Esophagus squamous epithelium (tissue), 4 donors: ENCODE data around the gene EPHA8.

ENCODE experiments used
- POLR2A ChIP-seq, 4 donors: fragments of 450-650 bp; IDR thresholded peaks; one replicate each; pipeline ENCODE4 v1.6.1; 2017; ENCODE audit warnings: antibody characterized with exemption in 4 of 4, mild to moderate bottlenecking in 4 of 4, moderate library complexity in 3 of 4
- TF ChIP-seq, protein P1 (sequence below), 6 experiments: fragments of 450-650 bp in 4 of 6; fragments of 200-600 bp in 2 of 6; sonication (generic) in 2 of 6; IDR thresholded peaks; one replicate each; pipeline ENCODE4 v1.5.1; 2016 to 2019; ENCODE audit warnings: antibody characterized with exemption in 6 of 6, mild to moderate bottlenecking in 4 of 6, moderate library complexity in 4 of 6

GRCh38 chr1:22531251-22531650 lies 32.0 kb upstream of the EPHA8 start:
- TF ChIP-seq, protein P1, sequence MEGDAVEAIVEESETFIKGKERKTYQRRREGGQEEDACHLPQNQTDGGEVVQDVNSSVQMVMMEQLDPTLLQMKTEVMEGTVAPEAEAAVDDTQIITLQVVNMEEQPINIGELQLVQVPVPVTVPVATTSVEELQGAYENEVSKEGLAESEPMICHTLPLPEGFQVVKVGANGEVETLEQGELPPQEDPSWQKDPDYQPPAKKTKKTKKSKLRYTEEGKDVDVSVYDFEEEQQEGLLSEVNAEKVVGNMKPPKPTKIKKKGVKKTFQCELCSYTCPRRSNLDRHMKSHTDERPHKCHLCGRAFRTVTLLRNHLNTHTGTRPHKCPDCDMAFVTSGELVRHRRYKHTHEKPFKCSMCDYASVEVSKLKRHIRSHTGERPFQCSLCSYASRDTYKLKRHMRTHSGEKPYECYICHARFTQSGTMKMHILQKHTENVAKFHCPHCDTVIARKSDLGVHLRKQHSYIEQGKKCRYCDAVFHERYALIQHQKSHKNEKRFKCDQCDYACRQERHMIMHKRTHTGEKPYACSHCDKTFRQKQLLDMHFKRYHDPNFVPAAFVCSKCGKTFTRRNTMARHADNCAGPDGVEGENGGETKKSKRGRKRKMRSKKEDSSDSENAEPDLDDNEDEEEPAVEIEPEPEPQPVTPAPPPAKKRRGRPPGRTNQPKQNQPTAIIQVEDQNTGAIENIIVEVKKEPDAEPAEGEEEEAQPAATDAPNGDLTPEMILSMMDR (IDR thresholded peaks at IDR 0.05) = no peak
- TF ChIP-seq POLR2A (IDR thresholded peaks at IDR 0.05) = no peak
